Jurkat, Clone E6-1 (cell line): ENCODE results near the gene CDCP1.
"Not testable (repeated sequence)": the region's sequence is repeated elsewhere in the genome, so short reads cannot be mapped to it uniquely, and the experiment has no call there.

Source experiments
- DNase-seq: peaks from one replicate; pipeline ENCODE4 v3.0.0-alpha.2; 2011; ENCODE audit warnings: low read depth, low spot score
- H3K4me3 ChIP-seq: 2 replicates; pipeline ENCODE4 v1.5.1; 2011; ENCODE audit warnings: mild to moderate bottlenecking, low read length, control low read depth, moderate library complexity

CDCP1 gene

DNA sequence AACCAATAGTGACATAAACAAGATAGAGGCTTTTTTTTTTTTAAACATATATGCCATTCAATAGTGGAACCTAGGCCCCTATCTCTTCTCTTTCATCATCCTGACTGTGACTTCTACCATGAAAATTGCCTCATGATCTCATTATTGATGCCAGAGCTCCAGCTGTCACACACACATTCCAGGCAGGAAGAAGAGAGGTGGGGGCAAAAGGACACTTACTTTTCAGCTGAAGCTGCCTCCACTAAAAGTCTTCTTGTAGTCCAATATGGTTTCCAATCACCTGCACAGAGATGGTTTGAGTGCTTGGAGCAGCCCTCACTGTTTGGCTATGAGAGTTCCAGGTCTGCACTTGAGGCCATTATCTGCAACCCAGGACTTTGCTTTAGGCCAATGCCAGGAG, 75.1 kb downstream of the CDCP1 start:
- DNase-seq = no peak
- no peak overlapping the region for H3K4me3 ChIP-seq

DNA sequence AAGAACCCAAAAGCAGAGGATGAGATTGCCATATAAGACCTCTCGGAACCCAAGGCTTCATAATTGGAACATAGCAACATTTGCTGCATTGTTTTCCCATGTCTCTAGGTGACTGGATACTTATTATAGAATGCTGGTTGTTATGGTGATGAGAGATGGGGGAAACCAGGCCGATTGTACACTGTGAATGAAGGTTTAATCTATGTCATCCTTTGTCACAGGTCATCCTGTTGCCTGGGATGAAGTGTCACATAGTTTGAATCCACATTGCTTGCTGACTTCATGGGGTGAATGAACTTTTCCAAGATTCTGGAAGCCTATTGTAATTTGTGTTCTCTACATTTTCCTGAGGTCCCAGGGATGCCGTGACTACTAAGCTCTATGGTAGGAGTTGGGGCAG, 78.2 kb downstream of the CDCP1 start:
- no peak overlapping the region for H3K4me3 ChIP-seq
- DNase-seq = no peak

DNA sequence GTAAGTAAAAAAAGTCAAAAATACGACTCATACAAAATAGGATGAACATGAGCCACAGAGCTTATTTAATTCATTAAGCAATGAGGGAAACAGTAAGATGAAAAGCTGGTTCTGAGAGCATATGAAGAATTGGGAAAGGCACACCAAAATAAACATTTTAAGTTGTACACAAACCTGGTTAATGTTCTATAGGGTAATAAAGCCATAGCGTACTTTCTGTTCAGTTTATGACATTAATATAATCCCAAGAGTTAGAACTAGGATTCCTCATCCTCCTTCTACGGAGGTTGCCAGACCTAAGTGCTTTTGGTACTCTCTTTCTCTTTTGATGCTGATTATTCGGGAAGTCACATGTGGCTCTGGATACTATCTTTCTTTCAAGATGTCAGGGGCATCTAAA, 78.7 kb downstream of the CDCP1 start:
- H3K4me3 ChIP-seq = no peak overlapping the region
- DNase-seq = no peak

DNA sequence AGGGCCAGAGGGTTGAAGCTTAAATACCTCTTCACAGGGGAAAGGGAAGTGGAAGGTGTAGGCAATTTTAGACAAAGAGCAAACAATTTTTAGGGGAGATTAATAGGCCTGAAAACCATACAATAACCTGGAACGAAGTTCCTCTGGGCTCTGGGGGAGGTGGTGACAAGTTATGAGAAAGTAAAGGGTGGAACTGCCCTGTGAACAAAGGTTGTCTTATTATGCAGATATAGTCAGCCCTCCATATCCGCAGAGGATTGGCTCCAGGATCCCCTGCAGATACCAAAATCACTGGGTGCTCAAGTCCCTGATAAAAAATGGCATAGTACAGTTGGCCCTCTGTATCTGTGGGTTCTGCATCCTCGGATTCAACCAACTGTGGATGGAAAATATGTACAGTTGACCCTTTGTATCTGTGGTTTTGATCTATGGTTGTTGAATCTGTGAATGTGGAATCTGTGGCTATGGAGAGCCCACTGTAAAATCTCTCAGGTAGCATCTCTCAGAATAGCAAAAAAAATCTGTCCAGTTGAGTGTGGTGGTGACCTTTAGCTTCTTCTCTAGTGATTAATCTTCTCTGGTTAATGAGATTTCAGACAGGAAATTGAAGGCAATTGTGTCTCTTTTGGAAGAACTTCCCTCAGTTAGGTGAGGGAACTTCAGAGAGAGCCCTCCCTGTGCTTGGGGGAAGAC, 79.9 kb downstream of the CDCP1 start:
- no peak overlapping the region for H3K4me3 ChIP-seq
- DNase-seq = no peak

DNA sequence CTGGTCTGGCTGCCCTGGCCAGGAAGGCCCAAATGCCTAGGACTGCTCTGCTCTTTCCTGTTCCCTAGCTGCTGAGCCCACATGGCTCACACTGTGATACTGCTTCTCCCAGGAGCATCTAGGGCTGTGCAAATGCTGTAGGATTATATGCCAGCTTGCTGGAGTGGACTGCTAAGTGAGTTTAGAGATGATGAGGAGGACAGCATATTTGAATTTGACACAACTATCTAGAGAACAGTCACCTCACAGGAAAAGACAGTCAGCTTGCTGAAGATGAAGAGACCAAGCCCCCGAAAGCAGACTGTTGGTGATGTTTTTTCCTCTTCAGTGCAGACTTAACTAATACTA, 80.8 kb downstream of the CDCP1 start:
- DNase-seq = no peak
- no peak overlapping the region for H3K4me3 ChIP-seq

DNA sequence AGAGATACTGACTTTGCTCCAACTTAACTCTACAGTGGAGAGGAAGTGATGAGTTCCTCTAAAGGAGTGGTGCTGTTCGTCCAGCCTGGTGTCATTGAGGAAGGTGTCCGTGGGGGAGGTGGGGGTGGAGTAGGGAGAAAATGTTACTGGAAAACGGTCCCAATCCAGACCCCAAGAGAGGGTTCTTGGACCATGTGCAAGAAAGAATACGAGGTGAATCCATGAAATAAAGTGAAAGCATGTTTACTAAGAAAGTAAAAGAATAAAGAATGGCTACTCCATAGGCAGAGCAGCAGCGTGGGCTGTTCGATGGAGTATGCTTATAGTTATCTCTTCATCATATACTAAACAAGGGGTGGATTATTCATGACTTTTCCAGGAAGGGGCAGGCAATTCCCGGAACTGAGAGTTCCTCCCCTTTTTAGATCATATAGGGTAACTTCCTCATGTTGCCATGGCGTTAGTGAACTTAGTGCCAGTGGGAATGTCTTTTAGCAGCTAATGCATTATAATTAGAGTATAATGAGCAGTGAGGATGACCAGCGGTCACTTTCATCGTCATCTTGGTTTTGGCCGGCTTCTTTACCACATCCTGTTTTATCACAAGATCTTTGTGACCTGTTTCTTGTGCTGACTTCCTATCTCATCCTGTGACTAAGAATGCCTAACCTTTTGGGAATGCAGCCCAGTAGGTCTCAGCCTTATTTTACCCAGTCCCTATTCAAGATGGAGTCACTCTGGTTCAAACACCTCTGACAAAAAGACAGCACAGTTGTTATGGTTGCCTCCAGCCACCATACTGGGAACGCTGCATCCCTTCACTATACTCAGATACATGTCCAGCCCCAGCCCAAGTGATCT, 81.4 kb downstream of the CDCP1 start:
- no peak for DNase-seq
- H3K4me3 ChIP-seq = no peak overlapping the region

DNA sequence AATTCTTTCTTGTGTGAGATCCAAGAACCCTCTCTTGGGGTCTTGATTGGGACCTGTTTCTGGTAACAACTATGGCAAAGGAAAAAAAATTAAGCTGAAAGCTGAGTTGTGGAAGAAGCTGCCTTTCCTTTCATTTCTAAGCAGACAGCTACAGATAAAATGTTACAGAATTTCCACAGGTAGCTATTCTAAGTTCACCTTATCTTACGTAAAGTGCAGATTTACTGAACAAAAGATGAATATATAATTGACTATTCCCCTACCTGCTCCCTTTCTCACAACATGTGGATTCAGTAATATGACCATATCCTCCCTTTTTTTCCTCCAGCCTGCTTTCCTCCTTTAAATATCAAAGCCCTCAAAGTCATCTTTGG, 83.5 kb downstream of the CDCP1 start:
- DNase-seq = no peak
- H3K4me3 ChIP-seq = no peak overlapping the region

DNA sequence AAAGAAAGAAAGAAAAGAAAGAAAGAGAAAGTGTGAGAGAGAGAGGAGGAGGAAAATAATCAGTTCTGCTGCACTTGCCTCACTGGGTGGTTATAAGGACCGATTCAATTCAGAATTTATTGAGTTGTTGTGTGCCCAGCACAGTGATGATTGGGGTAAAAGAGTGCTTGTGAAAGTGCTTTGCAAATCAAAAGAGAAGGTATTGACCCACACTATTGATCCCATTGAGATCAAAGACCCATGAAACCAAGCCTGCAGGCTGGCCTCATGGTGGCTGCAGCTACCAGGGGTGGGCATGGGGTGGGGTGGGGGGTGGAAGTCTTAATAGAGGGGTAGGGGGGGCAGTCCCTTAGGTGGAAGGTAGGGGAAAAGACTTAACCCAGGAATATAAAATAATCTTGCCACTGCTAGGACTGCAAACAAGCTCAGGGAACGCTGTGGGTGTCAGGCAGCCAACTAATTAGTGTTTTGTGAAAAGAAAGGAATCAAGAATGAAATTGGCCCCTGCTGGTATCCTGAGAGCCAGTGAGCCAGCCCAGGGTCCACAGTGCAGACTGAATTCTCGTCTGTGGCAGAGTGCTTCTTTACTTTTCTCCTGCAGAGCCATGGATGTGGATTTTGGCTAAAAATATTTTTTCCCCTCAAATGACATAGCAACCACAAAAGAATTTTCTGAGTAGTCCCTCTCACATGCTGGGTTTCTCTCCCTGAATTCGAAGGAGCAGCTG, 85.8 kb downstream of the CDCP1 start:
- DNase-seq = no peak
- no peak overlapping the region for H3K4me3 ChIP-seq

DNA sequence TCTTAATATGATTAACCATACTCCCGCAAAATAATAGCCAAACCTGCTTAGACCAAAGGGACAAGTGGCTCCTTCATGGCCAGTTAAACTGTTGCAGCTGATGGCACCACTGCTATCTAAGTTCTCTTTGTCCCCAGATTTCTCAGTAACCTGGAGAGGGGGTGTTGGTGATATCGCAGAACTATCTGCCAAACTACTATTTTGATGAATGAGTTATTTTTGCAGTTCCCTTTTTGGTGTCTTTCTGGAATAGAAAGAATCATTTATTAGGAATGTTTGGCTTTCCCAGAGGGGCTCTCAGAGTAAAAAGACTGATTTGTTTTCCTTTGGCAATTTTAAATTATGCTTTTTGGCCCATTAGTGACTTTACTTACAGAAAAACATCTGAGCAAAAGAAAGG, 87.0 kb downstream of the CDCP1 start:
- no peak overlapping the region for H3K4me3 ChIP-seq
- no peak for DNase-seq

DNA sequence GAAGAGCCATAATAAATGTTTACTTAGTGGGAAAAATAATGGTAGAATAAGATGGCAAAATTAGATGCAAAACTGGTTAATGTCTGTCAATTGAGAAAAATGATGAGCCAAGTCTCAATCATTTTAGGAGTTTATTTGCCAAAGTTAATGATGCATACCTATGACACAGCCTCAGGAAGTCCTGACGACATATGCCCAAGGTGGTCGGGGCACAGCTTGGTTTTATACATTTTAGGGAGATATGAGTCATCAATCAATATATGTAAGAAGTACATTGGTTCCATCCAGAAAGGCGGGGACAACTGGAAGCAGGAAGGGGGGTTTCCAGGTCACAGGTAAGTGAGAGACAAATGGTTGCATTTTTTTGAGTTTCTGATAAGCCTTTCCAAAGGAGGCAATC, 88.6 kb downstream of the CDCP1 start:
- no peak overlapping the region for H3K4me3 ChIP-seq
- DNase-seq = no peak

DNA sequence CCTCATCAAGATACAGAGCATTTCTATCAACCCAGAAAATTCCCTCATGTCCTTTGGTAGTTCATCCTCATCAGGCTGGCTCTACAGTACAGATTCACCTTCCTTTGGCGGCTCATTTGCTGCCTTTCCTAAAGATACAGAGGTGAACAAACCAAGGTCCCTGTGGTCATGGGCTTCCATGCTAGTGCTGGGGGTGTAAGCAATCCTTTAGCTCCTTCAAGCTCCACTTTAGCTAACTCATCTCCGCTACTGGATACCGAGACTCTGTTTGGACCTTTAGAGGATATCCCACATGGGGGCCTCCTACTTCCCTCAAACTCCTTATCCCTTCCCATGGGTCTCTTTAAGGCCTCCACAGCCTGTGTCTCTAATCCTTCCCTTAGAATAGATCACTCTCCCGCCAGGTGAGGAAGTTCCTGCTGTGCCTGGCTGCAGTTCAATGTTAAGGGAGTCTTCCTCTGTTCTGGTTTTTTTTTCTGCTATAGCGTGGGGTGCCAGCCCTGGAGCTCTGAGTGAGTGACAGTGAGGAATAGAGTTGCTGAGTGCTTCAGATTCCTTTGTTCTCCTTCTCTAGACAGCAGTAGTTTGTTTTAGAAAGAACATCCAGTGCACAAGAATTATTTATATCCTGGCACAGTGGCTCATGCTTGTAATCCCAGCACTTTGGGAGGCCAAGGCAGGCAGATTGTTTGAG, 89.4 kb downstream of the CDCP1 start:
- H3K4me3 ChIP-seq = no peak overlapping the region
- no peak for DNase-seq

DNA sequence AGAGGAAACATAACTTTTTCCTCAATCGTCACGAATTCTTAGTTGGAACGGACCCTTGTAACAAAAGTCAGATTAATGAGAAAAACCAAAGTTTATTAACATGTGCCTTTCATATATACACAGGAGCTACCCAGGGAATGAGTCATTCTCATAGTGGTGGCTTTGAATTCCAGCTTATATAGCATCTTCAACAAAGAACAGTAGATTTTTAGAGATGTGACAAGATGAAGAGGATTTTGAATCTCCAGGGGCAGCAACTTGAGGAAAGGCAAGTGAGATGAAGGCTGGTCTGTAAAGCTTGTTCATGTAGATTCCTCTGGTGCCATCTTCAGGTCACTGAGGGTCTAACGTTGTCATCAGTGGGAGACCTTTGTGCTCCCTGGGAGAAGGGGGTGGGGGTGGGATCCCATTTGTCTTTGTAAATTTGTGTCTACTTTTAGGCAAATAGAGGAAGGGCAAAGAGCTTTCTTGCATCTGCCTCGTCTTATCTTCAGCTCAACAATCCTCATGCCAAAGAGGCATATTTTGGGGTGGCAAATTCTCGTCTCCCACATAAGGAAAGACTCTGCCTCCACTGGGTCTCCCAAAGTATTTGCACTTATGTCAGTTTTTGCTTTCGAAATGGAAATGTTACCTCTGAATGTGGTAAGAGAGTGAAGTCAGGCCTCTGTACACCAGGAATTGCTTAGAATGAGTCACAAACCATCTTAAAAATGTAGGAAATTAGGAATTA, 90.6 kb downstream of the CDCP1 start:
- H3K4me3 ChIP-seq = no peak overlapping the region
- peak; percentile 37 for DNase-seq

DNA sequence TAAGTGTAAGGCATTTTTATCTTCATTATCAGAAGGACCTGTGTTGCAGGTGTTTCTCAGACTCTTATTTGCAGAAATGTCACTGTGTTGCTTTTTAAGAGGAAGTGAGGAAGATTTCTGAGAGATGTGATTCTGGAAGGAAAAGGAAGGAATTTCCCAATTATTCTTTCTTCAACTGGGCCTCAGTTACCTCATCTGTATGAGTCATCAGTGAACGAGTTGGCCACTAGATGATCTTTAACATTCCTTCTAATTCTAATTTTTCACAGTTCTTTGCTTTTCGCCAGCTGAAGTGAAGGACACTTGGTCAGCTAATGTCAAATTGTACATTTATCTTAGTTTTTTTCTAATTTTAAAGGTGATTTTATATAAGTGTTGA, 91.2 kb downstream of the CDCP1 start:
- no peak overlapping the region for H3K4me3 ChIP-seq
- DNase-seq = no peak

DNA sequence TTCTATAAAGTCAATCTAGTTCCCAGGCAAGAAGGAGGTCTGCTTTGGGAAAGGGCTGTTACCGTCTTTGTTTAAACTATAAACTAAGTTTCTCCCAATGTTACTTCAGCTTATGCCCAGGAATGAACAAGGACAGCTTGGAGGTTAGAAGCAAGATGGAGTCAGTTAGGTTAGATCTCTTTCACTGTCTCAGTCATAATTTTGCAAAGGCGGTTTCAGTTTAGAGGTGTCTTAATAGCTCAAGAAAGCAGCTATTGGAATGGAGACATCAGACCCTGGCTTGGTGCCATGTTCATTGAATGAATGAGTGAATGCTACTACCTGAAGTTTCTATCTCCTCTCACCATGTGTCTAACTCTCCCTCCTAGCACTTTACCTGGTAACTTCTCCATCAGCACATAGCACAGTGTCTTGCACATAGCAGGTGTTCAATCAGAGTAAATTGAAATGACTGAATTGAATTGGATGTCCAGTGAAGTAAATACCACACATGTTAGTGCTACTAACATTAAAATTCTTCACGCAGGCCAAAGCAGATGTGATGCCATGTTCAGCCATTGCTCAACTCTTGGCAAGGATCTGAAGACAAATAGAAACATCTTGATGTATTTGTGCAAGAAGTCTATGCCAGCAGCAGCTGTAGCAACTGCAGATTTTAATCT, 91.9 kb downstream of the CDCP1 start:
- DNase-seq = no peak
- no peak overlapping the region for H3K4me3 ChIP-seq

DNA sequence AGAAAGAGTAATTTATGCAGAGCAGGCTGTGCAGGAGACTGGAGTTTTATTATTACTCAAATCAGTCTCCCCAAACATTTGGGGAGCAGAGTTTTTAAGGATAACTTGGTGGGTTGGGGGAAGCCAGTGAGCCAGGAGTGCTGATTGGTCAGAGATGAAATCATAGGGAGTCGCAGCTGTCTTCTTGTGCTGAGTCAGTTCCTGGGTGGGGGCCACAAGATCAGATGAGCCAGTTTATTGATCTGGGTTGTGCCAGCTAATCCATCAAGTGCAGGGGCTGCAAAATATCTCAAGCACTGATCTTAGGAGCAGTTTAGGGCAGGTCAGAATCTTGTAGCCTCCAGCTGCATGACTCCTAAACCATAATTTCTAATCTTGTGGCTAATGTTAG, 92.4 kb downstream of the CDCP1 start:
- not testable (repeated sequence) for DNase-seq, H3K4me3 ChIP-seq

DNA sequence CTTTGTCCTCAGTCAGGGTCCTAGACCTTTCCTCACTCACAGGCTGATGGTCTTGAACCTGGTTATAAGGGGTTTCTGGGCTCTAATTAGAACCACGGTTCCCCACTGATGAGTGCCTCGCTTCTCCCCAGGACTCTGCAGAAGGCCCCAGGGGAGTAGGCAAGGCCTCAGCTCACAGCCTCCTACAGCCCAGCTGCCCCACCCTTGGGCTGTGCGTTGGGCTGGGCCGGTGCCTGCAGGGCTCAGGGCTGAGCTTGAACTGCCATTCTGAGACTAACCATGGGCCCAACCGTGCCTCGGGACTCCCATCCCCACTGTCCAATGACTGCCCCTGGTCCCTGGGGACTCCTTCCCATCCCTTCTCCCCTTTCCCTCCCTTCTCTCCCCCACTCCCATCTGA, 94.5 kb downstream of the CDCP1 start:
- no peak overlapping the region for H3K4me3 ChIP-seq
- no peak for DNase-seq

DNA sequence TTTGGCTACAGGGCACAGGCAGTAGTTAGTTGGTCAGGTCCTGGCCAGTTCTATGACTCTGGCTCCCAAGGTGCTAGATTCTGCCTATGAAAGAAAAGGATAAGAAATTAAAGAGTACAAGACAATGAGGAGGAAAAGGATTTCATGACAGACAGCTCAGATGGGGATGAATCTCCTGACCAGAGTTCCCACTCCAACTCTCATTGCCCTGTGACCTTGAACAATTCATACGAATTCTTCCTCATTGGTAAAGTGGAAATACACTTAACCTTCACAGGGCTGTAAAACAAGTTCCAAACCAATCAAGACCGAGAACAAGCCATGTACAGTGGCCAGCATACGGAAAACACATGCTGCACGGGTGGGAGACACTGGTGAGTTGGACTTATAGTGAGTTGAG, 96.4 kb downstream of the CDCP1 start:
- no peak overlapping the region for H3K4me3 ChIP-seq
- no peak for DNase-seq

DNA sequence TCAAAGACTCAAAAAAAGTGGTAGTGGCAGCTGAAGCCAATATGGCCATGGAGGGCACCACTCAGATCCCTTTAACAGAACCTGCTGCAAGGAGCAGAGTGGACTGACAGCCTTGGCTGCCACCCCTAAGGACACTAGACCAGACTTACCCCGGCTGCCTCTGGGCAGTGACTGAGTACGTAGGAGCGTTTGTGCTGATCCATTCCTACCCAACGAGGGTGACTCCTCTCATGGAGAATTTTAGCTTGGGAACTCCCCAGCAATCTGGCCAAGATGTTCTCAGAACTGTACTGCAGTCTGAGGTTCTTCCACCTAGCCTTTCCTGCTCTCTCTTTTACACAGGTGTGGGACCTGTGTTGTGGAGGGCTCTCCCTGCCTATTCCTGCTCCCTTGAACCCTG, 97.9 kb downstream of the CDCP1 start:
- no peak for DNase-seq
- H3K4me3 ChIP-seq = no peak overlapping the region
